Measurements from ENCODE around the gene PDE4D.

GRCh38 chr5:59055745-59056448 lies 837.6 kb downstream of the PDE4D start:
- no peak for TF ChIP-seq CTCF (conservative IDR thresholded peaks at IDR 0.05; ENCODE audit: low read depth, low read length)
- no peak for TF ChIP-seq MAFK (IDR thresholded peaks at IDR 0.05; ENCODE audit: low read depth, low read length)
- TF ChIP-seq POLR2A (IDR thresholded peaks at IDR 0.05; ENCODE audit: low read depth, low read length), result no peak
- TF ChIP-seq RFX5 (IDR thresholded peaks at IDR 0.05; ENCODE audit: low read depth, low read length), result no peak
- no peak for TF ChIP-seq NFE2L2 (IDR thresholded peaks at IDR 0.05; ENCODE audit: low read depth, low read length)
- TF ChIP-seq CEBPB (IDR thresholded peaks at IDR 0.05; ENCODE audit: low read depth, low read length), result no peak

Measured in IMR-90 (cell line).